Activated CD4-positive, alpha-beta T cell treated with anti-CD3 and anti-CD28 coated beads, Interleukin-2, Interleukin-4, amounts not matched to agents 100 ng/mL and 50 ng/mL, durations not matched to agents 16 hours and 8 hours (primary cell): ENCODE results near the gene FLOT2.
"Not testable (repeated sequence)": the region's sequence is repeated elsewhere in the genome, so short reads cannot be mapped to it uniquely, and the experiment has no call there.

Source experiments
- DNase-seq: peaks from one replicate; pipeline ENCODE4 v3.0.0-alpha.2; 2020; ENCODE audit warnings: low spot score

The FLOT2 gene, protein sequence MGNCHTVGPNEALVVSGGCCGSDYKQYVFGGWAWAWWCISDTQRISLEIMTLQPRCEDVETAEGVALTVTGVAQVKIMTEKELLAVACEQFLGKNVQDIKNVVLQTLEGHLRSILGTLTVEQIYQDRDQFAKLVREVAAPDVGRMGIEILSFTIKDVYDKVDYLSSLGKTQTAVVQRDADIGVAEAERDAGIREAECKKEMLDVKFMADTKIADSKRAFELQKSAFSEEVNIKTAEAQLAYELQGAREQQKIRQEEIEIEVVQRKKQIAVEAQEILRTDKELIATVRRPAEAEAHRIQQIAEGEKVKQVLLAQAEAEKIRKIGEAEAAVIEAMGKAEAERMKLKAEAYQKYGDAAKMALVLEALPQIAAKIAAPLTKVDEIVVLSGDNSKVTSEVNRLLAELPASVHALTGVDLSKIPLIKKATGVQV

DNA sequence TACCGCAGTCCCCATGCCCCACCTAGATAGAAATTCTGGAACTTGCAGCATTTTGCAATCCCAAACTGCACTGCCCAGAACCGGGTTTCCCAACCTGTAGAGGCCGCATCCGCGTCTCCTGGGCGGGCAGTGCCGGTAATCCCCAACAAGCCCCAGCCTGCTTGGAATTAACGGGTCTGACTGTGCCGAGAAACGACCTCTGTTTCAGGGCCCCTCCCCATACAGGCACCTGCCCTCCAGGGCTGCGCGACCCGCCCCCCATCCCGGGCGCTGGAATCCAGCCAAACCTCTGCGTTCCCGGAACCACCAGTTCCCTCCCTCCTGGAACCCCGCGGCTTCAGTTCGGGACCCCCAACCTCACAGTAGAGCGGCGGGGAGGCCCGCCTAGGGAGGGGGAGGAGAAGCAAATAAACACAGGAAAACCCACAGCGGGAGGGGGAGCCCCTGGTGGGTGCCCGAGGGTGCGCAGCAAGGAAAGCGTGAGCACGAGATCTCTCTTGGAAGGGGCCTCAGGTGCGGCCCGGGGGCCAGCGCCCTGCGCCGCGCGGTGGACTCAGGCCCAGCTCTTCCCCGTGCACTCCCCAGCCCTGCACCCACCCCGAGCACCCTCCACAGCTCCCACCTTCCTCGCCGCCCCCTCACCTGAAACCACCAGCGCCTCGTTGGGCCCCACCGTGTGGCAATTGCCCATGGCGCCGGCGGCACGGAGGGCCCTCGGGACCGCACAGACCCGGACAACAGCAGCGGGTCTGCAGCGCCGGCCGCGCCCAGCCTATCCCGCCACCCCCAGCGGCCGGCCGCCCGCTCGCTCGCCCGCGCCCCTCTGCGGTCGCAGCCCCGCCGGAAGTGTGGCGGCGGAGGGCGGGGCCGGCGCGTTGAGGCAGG is at the start of gene FLOT2:
TSS of gene FLOT2 (minus strand) at position 850 of the 885 bp plus-strand sequence. CDS start at position 691, 159 bp downstream.
- peak; percentile 59 for DNase-seq

DNA sequence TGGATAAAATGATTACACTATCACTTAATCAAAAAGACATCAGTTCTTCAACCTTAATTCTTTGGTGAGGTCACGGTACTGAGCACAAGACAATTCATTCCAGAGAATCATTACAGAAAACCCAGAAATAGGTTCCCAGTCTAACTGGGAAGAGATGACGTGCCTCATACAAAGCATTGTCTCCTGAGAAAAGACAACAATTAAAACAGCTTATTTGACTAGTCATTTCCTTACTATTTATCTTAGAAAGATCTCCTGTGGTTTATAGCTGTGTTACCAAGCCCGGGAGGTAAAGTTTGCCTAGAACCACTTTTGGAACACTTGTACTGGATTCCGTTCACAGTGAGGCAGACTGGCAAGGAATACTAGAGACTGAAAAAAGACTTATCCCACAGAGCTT is 48.7 kb upstream of the FLOT2 start:
- DNase-seq: peak; percentile 57

DNA sequence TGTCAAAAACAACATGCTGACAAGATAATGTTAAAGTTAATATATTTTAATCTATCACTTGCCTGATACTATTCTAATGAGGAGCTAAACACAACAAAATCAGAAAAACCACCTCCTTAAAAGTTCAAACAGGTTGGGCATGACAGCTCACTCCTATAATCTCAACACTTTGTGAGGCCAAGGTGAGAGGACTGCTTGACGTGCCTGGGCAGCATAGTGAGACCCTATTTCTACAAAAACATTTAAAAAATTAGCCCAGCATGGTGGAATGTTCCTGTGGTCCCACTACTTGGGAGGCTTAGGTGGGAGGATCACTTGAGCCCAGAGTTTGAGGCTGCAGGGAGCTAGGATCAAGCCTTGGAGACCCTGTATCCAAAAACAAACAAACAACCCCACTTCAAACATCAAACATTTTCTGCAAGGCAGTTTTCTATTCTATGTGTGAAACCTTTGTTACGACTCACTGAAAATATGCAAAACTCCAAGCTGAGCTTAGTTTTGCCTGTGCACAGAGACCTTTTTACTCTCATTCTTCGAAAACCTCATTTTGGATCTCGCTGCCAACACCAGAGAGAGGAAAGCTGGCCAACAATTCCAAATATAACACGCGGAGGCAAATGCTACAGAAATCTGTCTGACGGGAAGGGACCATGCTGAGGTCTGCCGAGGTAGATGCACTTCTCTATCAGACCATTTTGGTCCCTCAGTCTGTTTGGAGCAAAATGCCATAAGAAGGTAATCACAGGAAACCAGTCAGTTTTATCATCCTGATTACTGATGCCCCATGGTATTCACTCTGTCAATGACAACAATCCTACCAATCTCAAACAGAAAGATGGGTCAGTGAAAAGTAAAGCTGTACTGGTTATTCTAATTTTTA is 47.6 kb upstream of the FLOT2 start:
- DNase-seq: no peak

DNA sequence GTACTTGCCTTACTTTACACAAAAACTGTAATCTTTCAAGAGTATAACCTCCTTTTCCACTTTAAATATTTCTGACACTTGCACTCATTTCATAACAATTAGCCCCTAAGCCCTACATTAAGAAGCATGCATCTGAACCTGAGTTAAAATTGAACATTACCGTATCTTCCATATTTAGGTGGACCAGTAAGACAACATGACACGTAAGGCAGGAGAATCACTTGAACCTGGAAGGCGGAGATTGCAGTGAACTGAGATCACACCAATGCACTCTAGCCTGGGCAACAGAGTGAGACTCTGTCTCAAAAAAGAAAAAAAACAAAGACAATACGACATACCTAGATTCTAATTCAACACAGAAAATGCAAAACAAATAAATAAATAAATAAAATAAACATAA is 46.8 kb upstream of the FLOT2 start:
- DNase-seq: no peak

DNA sequence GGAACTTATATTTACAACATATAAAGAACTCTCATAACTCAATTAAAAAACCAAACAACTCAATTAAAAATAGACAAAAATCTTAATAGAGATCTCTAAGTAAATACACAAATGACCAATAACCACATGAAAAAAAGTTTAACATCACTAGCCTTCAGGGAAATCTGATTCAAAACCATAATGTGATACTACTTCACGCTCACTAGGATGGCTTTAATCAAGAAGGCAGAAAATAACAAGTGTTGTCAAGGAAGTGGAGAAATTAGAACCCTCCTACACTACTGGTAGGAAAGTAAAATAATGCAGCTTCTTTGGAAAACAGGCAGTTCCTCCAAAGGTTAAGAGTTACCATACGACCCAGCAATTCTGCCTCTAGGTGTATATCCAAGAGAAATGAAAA is 45.4 kb upstream of the FLOT2 start:
- DNase-seq: no peak

DNA sequence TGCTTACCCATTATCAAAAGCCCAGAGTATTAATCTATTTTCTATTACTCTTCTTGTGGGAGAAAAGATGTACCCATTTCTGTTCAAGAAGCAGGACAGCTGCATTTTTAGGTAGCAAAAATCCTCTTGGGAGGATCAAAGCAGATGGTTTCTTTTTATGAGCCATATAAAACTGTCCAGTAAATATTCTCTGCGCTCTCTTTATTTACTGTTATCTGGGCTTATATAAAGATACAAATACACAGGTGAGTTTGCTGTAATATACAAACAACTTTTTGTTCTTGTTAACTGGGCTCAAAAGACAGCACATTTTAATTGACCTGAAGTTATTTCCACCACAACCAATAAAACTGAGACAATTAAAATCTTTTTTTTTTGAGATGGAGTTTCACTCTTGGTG is 43.7 kb upstream of the FLOT2 start:
- no peak for DNase-seq

DNA sequence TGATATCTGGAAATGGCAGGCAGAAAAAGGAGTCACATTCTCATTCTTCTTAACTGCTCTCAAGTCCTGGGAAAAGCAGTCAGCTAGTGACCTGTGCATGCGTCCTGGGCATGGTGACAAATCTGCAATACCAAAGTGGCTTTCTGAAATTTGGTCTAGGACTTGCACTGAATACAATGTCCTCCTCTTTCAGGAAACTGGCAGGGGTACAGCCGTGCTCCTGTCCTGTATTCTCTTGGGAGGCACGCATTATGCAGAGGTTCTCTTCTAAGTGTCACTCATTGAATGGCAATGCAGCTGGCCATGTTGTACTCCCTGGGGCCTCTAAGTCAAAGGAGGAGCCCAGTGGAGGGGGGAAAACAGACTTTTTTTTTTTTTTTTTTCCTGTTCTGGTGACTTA is 43.1 kb upstream of the FLOT2 start:
- no peak for DNase-seq

DNA sequence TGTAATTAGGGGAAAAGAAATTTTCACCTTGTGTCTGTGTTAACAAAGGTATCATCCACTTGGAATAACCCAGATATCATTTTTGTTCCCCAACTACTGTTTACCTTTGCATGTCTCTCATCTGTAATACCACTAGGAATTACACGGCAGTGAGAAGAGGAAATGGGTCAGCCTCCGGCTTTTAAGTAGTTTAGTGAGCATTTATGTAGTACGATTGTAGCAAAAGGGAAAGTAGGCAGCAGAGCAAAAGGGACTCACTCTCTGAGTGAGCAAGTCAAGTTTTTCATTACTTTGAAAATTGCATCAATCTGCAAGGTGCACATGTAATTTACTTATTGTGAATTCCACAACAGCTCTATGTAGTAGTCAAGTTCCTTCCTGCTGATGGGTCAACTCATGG is 42.6 kb upstream of the FLOT2 start:
- DNase-seq: no peak

DNA sequence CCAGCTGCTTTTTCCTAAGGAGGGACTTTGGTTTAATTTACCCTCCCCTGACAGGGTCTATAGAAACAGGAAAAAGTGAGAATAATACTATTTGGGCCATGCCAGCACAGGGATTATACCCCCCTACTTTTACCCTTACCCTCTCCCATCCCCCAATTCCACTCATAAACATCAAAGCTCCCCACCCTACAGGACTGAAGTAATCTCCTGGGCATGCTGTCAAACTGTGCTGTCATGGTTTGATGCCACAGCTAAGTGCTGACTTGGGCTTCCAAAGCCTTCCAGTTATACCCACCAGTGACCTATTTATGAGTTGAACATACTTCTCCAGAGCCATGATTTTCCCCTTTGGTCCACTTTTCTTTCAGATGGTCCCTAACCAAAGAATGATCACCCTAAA is 41.0 kb upstream of the FLOT2 start:
- no peak for DNase-seq

DNA sequence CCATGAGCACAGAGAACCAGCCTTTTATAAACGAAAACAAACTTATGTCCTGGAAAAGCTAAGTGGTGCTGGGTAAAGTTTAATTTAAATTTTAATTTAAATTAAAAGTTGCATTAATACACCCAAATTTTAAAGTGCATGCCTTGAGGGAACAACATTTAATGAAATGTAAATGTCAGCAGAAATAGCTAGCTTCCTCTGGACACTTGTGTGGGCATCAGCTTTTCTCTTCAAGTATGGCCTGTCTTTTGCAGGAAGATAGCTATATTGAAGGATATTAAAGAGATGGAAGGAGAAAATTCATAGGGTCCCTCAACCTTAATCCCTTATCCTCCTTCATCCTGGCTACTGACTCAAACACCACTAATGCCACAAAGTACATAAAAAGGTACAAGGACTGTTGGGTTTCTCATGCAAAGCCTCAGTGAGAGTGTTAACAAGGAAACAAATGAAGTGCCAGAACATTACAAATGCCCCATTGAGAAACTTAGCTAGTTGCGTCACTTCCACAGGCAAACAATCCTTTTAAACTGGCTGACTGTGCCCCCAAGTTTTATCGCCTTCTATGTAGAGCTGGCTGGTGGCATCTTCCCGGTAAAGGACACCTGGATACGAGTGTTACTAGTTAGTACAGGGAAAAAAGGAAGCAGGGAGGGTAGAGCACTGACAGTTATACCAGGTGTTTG is 39.7 kb upstream of the FLOT2 start:
- DNase-seq: no peak

DNA sequence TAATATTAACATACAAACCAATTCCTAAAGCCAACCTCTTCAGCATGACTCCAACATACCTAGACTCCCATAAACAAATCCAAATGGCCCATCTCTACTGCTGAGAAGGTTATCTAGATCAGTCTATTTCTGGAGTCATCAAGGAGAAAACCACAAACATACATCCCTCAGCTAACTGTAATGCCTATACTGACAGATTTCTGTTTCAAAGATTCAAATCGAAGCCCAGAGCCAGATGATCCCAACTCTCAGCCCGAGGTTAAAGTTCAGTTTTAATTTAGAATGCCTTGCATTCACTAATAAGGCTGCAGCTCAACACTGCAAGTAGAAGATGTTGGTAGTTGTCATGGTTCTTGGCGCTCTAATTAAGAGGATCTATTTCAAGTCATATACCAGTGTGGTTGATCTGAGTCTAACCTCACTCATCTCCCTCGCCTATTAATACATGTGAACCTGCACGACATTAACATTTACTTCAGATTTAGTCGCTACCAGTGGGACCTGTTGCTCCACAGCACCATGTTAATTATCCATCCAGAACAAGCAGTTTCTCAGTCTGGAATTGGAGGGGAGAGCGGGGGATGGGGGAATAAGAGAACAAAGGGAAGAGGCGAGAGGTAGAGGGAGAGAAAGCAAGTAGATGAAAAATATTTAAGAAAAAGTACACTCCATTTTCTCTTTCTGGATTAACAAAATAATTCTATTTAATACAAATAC is 38.4 kb upstream of the FLOT2 start:
- no peak for DNase-seq

DNA sequence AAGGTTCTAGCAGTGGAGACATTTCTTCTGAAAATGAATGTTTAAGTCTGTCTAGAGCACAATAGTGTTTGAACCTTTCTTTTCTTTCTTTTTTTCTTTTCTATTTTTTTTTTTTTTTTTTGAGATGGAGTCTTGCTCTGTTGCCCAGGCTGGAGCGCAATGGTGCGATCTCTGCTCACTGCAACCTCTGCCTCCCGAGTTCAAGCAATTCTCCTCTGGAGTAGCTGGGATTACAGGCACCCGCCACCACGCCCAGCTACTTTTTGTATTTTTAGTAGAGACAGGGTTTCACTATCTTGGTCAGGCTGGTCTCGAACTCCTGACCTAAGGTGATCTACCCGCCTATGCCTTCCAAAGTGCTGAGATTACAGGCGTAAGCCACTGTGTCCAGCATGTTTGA is 37.0 kb upstream of the FLOT2 start:
- DNase-seq: not testable (repeated sequence)

DNA sequence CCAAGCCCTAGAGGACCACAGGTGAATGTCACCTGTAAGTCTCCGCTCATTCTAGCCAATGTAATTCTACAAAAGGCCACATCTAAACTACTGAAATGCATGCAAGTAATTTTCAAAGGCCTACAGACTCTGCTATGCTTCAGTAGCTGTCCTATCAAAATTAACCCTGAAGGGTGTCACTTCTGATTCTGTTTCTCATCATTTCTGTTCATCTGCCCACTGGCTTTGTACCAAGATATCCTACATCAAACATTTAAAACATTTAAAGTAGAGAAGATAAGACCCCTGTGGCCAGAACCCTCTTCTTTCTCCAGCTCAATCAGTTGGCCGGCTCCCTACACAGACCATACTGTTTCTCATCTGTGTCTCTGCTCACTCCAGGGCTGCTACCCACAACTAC is 32.3 kb upstream of the FLOT2 start:
- no peak for DNase-seq

DNA sequence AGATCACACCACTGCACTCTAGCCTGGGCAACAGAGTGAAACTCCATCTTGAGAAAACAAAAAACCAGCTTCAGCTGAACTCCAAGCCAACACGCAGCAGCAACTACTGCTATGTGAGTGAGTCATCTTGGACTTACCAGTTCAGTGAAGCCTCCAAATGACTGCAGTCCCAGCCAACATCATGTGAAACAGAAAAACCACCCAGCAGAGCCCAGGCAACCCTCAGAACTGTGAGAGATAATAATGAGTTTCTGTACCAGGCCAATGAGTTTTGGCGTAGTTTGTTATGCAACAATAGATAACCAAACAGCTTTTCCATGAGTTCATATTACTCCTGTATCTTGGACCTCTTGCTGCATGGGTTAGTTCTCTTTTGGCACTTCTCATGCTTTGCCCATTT is 30.5 kb upstream of the FLOT2 start:
- peak; percentile 54 for DNase-seq

DNA sequence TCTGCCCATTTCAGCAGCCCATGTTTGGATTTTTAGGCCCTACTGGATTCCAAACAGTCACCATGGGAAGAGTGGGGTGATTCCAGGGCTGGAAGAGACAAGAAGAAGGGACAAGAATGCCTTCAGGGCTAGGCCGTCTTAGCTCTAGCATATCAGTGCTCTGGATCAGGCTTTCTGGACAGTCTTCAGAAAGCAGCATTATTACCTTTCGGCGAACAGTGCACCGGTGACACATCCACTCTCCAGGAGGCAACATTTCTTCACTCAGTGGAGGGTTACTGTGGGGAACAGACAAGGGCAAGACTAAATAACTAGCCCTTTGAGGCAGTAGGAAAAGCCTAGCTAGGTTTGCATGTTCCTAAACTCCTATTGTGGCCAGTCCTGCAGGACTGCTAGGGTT is 29.3 kb upstream of the FLOT2 start:
- DNase-seq: no peak

DNA sequence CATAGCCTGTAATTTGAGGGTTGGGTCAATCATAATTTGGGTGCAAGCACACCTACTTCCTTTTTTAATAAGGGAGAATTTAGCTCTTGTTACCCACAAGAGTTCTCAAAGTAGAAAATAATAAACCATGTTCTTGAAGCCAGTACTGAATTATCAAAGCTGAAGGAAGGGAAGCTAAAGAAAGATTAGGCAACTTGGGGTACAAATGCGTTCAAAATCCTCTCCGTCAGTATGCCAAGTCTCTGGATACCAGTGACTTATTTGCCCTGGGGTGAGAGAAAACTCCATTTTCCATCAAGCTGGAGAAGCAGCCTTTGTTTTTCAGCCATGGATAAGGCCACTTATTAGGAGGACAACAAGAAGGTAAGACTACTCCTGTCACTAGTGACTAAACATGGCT is 28.8 kb upstream of the FLOT2 start:
- DNase-seq: no peak

DNA sequence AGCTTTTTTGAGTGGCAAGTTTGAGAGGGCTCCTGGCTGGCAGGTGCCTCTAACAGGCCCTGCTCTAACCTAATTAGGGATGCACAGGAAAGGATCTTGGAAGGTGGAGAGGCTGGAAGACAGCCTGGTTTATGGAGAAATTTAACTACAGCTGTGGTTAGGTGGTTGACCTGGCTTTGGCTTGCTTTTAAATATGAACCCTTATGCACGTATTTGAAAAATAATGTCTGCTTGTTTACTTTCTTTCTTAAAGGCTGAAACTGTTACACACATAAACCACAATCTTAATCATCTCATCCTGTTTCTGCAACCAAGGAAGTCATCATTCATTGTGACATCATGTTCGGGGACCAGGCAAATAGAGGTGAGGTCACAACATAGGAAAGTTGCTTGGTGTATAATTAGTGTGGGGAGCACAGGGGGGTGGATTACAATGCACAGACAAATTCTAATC is 28.4 kb upstream of the FLOT2 start:
- DNase-seq: peak; percentile 82

DNA sequence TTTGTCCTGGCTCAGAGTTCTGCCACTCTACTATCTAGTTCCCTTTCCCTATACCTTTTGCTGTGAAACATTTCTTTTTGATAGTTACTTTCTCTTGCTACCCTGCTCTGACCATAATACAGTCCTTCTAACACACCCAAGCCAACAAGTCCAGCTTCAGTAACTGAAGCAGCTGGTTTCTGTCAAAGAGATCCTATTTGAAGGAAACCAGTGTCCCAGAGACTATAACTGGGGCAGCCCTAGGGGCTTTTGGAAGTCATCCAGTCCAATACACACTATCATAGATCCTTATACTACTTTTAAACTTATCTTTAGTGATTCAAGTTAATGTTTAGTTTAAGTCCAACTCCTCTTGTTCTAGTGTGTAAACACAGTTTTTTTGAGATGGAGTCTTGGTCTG is 22.7 kb upstream of the FLOT2 start:
- DNase-seq: no peak

DNA sequence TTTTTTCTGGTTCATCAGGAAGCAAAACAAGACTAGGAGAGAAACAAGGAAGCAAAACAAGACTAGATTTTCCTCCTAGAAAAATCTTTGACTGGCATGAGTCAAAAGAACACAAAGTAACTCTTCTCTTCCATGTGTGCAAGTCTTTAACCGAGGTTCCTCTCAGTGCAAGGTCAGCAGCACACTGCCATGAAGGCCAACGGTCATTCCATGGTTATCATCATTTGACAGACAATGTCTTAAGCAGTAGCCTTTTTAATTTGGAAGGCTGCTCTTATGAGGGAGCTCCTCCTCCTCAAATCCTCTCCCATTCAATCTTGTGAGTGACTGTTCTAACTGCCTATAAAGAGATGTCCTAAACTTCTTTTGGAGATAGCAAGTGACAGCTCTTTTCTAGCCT is 20.8 kb upstream of the FLOT2 start:
- no peak for DNase-seq

DNA sequence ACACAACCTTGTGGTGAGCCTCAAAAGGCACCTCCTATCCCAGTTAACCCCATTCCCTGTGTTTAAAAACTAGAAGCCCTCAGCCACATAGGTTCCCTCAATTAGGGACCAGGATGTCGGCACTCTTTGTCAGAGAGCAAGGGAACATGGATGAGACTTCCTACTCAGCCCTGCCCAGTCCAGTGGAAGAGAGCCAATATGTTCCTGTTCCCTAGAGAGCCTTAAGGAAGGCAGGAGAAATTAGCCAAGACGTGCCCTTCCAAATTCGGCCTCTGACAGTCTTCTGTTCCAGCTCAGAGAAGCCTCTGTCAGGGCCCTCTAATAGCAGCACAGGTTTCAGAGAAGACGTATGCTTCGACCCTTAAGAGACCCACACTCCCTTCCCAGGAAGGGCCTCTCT is 19.9 kb upstream of the FLOT2 start:
- no peak for DNase-seq

DNA sequence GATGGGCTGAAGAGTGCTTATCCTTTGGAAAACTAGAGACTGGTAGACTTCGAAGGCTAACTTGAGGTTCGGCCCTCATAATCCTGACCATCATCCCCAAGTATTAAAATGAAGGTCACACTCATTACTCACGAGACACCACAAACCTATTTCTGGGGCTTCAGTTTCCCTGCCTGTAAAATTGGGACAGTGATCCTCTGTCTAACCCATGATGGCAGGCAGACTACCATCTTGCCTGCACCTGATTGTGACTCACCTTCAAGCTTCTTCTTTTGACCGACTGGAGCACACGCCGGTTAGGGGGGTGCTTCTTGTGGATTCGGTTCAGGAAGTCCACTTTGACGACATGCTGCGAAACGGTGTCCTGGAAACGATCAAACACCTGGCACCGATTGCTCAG is 19.5 kb upstream of the FLOT2 start:
- no peak for DNase-seq
